ENCODE results near the gene SH3D19.

The SH3D19 gene

DNA sequence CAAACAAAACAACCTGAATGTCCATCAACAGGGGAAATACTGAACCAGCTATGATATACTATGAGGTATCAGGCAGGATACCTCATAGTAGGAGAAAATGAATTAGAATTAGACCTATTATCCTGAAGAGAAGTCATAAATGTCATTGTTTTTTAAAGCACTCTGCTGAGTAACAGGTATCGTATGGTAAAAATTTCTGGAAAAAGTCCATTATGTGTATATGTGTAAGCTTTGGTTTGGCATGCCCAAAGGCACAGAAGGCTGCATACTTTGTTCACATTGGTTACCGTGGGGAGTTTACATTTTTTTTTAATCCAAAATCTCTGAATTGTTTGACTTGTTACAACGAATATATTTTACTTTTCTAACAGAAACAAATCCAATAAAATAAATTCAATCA, 155.5 kb downstream of the SH3D19 start:
- Histone ChIP-seq H3K27ac (ENCODE audit: low read depth, low read length) (no peak overlapping the region), H3K4me1 (ENCODE audit: control insufficient read depth, insufficient read depth, low read length) (0 out of 2 replicates have a peak, but pooled peaks cover 10% of the 10 kb centered on the region), H3K9ac (ENCODE audit: low read length) (no peak overlapping the region), H3K27me3 (ENCODE audit: control insufficient read depth, insufficient read depth, low read length) (no peaks in the 10 kb centered on the region), H3K36me3 (ENCODE audit: control insufficient read depth, insufficient read depth, low read length) (peaks cover 27% of the 10 kb centered on the region), H3K4me3 (ENCODE audit: low read depth, low read length) (no peak overlapping the region), H3K9me3 (ENCODE audit: control insufficient read depth, insufficient read depth, low read depth, low read length) (0 out of 2 replicates have a peak, but pooled peaks cover 6% of the 10 kb centered on the region)

DNA sequence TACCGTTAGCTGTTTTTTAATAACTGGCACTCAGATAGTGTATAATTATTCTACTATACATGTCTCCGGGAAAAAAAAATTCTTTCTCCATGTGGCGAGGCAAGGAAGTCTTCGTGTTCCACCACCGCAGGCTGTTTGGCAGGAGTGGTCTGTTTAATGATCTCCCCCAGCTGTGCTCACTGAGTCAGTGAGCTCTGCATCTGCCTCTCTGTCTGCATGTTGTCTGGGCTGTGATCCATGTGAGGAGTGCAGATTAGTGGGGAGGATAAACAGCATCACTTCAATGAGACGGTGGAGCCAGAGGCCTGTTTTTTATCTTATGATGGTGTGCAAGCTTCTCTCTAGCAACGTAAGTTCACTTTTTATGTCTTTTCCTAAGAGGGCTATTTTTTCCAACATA, 156.2 kb downstream of the SH3D19 start:
- H3K4me1 ChIP-seq (ENCODE audit: control insufficient read depth, insufficient read depth, low read length): 0 out of 2 replicates have a peak, but pooled peaks cover 10% of the 10 kb centered on the region
- peaks cover 21% of the 10 kb centered on the region for H3K36me3 ChIP-seq (ENCODE audit: control insufficient read depth, insufficient read depth, low read length)
- no peak overlapping the region for H3K27ac ChIP-seq (ENCODE audit: low read depth, low read length)
- H3K4me3 ChIP-seq (ENCODE audit: low read depth, low read length): no peak overlapping the region
- no peak overlapping the region for H3K9ac ChIP-seq (ENCODE audit: low read length)
- no peaks in the 10 kb centered on the region for H3K27me3 ChIP-seq (ENCODE audit: control insufficient read depth, insufficient read depth, low read length)
- 0 out of 2 replicates have a peak, but pooled peaks cover 6% of the 10 kb centered on the region for H3K9me3 ChIP-seq (ENCODE audit: control insufficient read depth, insufficient read depth, low read depth, low read length)

DNA sequence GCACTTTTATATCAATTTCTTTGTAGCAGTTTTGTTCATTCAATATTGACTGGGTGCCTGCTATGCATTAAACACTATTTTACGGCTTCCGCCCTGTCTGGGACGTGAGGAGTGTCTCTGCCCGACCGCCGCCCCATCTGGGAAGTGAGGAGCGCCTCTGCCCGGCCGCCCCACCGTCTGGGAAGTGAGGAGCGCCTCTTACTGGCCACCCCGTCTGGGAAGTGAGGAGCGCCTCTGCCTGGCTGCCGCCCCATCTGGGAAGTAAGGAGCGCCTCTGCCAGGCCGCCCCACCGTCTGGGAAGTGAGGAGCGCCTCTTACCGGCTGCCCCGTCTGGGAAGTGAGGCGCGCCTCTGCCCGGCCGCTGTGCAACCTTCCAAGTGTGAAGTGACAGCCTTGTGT, 157.8 kb downstream of the SH3D19 start:
- Histone ChIP-seq H3K27me3 (ENCODE audit: control insufficient read depth, insufficient read depth, low read length) (no peaks in the 10 kb centered on the region), H3K9ac (ENCODE audit: low read length) (no peak overlapping the region), H3K4me1 (ENCODE audit: control insufficient read depth, insufficient read depth, low read length) (0 out of 2 replicates have a peak, but pooled peaks cover 10% of the 10 kb centered on the region), H3K27ac (ENCODE audit: low read depth, low read length) (no peak overlapping the region), H3K4me3 (ENCODE audit: low read depth, low read length) (no peak overlapping the region), H3K9me3 (ENCODE audit: control insufficient read depth, insufficient read depth, low read depth, low read length) (0 out of 2 replicates have a peak, but pooled peaks cover 6% of the 10 kb centered on the region), H3K36me3 (ENCODE audit: control insufficient read depth, insufficient read depth, low read length) (peaks cover 10% of the 10 kb centered on the region)

DNA sequence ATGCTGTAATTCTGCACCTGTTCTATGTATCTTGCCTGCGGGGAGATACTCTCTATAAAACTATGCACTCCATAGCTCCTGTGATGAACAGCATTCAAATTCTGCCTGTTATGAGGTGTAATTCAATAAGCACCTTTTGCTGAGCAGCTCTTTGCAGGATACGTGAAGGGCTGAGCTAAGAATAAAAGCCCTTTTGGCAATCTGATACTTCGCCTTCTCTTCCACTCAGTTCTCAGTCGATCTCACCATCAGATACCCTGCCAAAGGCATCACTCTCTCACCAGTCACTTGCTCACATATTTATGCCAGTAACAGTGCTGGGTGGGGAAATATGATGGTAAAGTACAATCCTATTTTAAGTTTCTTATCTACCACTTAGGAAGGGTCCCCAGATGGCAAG, 158.8 kb downstream of the SH3D19 start:
- Histone ChIP-seq H3K4me3 (ENCODE audit: low read depth, low read length) (no peak overlapping the region), H3K36me3 (ENCODE audit: control insufficient read depth, insufficient read depth, low read length) (peaks cover 9% of the 10 kb centered on the region), H3K9ac (ENCODE audit: low read length) (no peak overlapping the region), H3K9me3 (ENCODE audit: control insufficient read depth, insufficient read depth, low read depth, low read length) (0 out of 2 replicates have a peak, but pooled peaks cover 6% of the 10 kb centered on the region), H3K27me3 (ENCODE audit: control insufficient read depth, insufficient read depth, low read length) (no peaks in the 10 kb centered on the region), H3K27ac (ENCODE audit: low read depth, low read length) (no peak overlapping the region), H3K4me1 (ENCODE audit: control insufficient read depth, insufficient read depth, low read length) (0 out of 2 replicates have a peak, but pooled peaks cover 7% of the 10 kb centered on the region)

DNA sequence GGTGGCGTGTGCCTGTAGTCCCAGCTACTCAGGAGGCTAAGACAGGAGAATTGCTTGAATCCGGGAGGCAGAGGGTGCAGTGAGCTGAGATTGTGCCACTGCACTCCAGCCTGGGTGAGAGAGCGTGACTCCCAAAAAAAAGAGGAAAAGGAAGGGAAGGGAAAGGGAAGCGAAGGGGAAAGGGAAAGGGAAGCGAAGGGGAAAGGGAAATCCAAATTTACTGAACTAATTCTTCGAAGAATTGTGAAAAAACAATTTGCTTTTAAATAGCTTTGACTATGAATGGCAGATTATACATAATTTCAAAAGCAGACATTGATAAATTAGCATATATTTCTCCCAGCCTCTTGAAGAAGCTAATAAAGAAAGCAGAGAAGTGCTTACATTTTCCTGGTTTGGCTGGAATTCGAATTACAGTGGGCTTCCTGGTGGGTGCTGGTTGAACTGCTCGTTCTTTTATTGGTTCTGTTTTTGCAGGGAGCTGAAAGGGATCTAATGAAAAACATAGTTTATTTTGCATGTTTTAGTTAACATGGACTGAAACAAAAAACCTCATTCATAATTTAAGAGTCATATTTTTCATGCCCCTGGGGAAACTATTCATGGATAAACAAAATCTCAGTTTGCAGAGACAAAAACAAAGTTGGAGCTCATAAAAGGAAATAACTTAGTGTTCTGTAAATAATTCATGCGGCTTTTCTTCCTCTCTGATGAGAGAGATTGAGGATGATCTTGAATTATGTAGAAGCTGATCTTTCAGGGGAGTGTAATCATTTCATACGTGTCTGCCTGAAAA, 160.0 kb downstream of the SH3D19 start:
- Histone ChIP-seq H3K4me3 (ENCODE audit: low read depth, low read length) (no peak overlapping the region), H3K4me1 (ENCODE audit: control insufficient read depth, insufficient read depth, low read length) (0 out of 2 replicates have a peak, but pooled peaks cover 7% of the 10 kb centered on the region), H3K36me3 (ENCODE audit: control insufficient read depth, insufficient read depth, low read length) (peaks cover 9% of the 10 kb centered on the region), H3K9ac (ENCODE audit: low read length) (no peak overlapping the region), H3K27ac (ENCODE audit: low read depth, low read length) (no peak overlapping the region; the same call in 1 of the 2 replicates), H3K9me3 (ENCODE audit: control insufficient read depth, insufficient read depth, low read depth, low read length) (0 out of 2 replicates have a peak, but pooled peaks cover 6% of the 10 kb centered on the region), H3K27me3 (ENCODE audit: control insufficient read depth, insufficient read depth, low read length) (no peaks in the 10 kb centered on the region)

DNA sequence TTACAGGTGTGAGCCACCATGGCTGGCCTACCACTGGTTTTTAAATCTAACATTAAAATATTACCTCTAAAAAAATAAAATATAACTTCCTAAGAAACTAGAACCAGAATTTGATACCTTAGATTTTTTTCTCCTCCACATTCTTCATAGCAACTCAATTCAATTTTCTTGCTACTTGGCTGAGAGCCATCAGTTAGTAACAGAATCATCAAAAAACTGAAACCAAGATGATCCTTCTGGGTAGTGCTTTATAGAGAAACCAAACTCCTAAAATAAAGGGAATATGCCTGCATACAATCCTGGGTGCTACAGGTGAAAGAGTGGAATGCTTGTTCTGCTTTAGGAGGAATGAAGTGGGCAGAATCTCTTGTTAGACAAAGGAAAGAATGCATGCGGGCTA, 161.6 kb downstream of the SH3D19 start:
- peaks cover 9% of the 10 kb centered on the region for H3K36me3 ChIP-seq (ENCODE audit: control insufficient read depth, insufficient read depth, low read length)
- 0 out of 2 replicates have a peak, but pooled peaks cover 7% of the 10 kb centered on the region for H3K4me1 ChIP-seq (ENCODE audit: control insufficient read depth, insufficient read depth, low read length)
- no peak overlapping the region for H3K4me3 ChIP-seq (ENCODE audit: low read depth, low read length)
- H3K27ac ChIP-seq (ENCODE audit: low read depth, low read length): no peak overlapping the region
- H3K9ac ChIP-seq (ENCODE audit: low read length): no peak overlapping the region
- H3K27me3 ChIP-seq (ENCODE audit: control insufficient read depth, insufficient read depth, low read length): no peaks in the 10 kb centered on the region
- H3K9me3 ChIP-seq (ENCODE audit: control insufficient read depth, insufficient read depth, low read depth, low read length): 0 out of 2 replicates have a peak, but pooled peaks cover 6% of the 10 kb centered on the region

DNA sequence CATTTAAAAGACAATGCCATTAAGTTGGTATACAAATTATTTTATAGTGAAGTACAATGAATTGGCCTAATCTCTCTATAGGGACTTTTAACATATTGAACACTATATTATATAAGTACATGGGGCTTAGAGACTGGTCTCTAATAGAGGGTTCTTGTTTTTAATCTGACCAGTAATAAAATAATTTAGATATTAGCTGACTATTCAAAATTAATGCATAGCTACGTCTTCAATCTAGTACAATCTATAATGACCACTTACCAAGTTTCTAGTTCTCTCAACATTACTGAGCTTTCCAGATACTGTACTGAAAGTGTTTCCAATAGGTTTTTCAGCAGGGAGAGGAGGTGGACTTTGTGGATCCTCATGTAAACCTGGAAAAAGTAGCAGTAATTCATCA, 166.4 kb downstream of the SH3D19 start:
- H3K9me3 ChIP-seq (ENCODE audit: control insufficient read depth, insufficient read depth, low read depth, low read length): no peaks in the 10 kb centered on the region

DNA sequence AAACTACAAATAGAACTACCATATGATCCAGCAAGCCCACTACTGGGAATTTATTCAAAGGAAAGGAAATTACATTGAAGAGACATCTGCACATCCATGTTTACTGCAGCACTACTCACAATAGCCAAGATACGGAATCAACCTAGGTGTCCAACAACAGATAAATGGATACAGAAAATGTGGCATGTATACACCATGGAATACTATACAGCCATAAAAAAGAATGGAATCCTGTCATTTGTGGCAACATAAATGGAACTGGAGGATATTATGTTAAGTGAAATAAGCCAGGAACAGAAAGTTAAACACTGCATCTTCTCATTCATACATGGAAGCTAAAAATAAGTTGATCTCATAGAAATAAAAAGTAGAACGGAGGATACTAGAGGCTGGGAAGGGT, 167.9 kb downstream of the SH3D19 start:
- Histone ChIP-seq H3K27ac (ENCODE audit: low read depth, low read length) (no peak overlapping the region), H3K27me3 (ENCODE audit: control insufficient read depth, insufficient read depth, low read length) (no peaks in the 10 kb centered on the region), H3K9me3 (ENCODE audit: control insufficient read depth, insufficient read depth, low read depth, low read length) (no peaks in the 10 kb centered on the region), H3K9ac (ENCODE audit: low read length) (no peak overlapping the region), H3K4me1 (ENCODE audit: control insufficient read depth, insufficient read depth, low read length) (no peaks in the 10 kb centered on the region), H3K4me3 (ENCODE audit: low read depth, low read length) (no peak overlapping the region), H3K36me3 (ENCODE audit: control insufficient read depth, insufficient read depth, low read length) (peaks cover 12% of the 10 kb centered on the region; the same call in 1 of the 2 replicates)

More for the DNA sequence above, 166.4 kb downstream of the SH3D19 start:
- Histone ChIP-seq H3K27me3 (ENCODE audit: control insufficient read depth, insufficient read depth, low read length) (no peaks in the 10 kb centered on the region), H3K4me3 (ENCODE audit: low read depth, low read length) (no peak overlapping the region), H3K36me3 (ENCODE audit: control insufficient read depth, insufficient read depth, low read length) (peaks cover 18% of the 10 kb centered on the region), H3K9ac (ENCODE audit: low read length) (no peak overlapping the region), H3K27ac (ENCODE audit: low read depth, low read length) (no peak overlapping the region), H3K4me1 (ENCODE audit: control insufficient read depth, insufficient read depth, low read length) (no peaks in the 10 kb centered on the region)

DNA sequence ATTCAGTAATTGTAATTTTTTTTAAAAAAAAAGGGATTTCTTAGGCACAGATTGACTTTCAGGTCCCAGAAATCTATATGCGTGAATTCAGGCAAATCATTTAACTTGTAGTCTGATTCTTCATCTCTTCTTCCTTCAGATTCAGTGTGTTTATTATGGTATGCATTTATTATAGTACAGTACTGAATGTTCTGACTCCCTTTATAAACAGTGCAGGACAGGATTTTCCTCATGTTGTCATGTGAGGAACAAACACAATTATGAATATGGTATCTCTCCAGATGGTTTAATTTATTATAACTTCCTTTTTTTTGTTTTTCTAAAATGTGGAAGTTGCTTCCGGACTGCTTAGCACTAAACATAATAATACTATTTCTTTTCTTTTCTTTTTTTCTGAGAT, 171.8 kb downstream of the SH3D19 start:
- Histone ChIP-seq H3K27me3 (ENCODE audit: control insufficient read depth, insufficient read depth, low read length) (no peaks in the 10 kb centered on the region), H3K4me3 (ENCODE audit: low read depth, low read length) (no peak overlapping the region), H3K9ac (ENCODE audit: low read length) (no peak overlapping the region), H3K9me3 (ENCODE audit: control insufficient read depth, insufficient read depth, low read depth, low read length) (no peaks in the 10 kb centered on the region), H3K4me1 (ENCODE audit: control insufficient read depth, insufficient read depth, low read length) (no peaks in the 10 kb centered on the region), H3K36me3 (ENCODE audit: control insufficient read depth, insufficient read depth, low read length) (peaks cover 11% of the 10 kb centered on the region; the same call in 1 of the 2 replicates), H3K27ac (ENCODE audit: low read depth, low read length) (no peak overlapping the region)

DNA sequence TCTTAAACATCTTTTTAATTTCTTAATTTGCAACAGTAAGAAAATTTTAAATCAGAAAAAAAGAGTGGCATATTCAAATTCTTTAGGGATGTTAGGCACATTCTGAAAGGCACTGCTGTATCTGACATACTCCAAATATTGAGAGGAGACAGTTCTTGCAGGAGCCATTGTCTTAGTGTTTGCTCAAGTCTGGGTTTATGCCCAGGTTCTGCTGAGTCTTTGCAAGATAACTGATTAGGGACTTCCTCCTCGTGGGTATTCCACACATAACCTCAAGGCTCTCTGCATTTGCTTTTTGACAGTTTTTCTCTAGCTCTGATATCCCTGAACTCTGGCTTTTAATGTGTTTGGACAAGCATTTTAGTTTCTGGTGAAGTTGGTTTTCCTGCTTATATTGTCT, 173.4 kb downstream of the SH3D19 start:
- Histone ChIP-seq H3K27ac (ENCODE audit: low read depth, low read length) (no peak overlapping the region), H3K4me3 (ENCODE audit: low read depth, low read length) (no peak overlapping the region), H3K9me3 (ENCODE audit: control insufficient read depth, insufficient read depth, low read depth, low read length) (no peaks in the 10 kb centered on the region), H3K9ac (ENCODE audit: low read length) (no peak overlapping the region), H3K27me3 (ENCODE audit: control insufficient read depth, insufficient read depth, low read length) (no peaks in the 10 kb centered on the region), H3K4me1 (ENCODE audit: control insufficient read depth, insufficient read depth, low read length) (no peaks in the 10 kb centered on the region), H3K36me3 (ENCODE audit: control insufficient read depth, insufficient read depth, low read length) (peaks cover 19% of the 10 kb centered on the region; the same call in 1 of the 2 replicates)

DNA sequence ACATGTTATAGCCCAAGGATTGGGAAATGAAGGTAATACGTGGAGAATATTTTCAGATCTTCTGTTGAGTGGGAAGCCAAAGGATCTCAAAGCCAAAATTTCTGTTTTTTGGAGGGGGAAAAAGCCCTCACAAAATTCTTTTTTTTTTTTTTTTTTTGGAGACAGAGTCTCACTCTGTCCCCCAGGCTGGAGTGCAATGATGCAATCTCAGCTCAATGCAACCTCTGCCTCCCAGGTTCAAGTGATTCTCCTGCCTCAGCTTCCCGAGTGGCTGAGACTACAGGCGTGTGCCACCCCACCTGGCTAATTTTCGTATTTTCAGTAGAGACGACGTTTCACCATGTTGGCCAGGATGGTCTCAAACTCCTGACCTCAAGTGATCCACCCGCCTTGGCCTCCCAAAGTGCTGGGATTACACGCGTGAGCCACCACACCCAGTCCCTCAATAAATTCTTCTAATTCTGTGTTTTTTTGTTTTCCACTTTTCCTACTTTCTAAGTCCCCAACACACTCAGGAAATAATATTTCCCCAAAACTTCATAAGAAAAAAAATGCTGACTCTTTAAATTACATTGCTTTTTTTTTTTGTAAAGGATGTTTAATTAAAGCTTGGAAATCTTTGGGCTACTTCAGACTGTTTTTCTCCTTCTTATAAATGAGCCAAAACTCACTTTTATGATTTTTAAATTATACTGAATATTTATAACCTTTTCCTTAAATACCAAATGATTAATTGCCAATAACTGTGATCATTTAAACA, 174.4 kb downstream of the SH3D19 start:
- Histone ChIP-seq H3K4me1 (ENCODE audit: control insufficient read depth, insufficient read depth, low read length) (no peaks in the 10 kb centered on the region), H3K9ac (ENCODE audit: low read length) (no peak overlapping the region), H3K4me3 (ENCODE audit: low read depth, low read length) (no peak overlapping the region), H3K9me3 (ENCODE audit: control insufficient read depth, insufficient read depth, low read depth, low read length) (no peaks in the 10 kb centered on the region), H3K27me3 (ENCODE audit: control insufficient read depth, insufficient read depth, low read length) (no peaks in the 10 kb centered on the region), H3K36me3 (ENCODE audit: control insufficient read depth, insufficient read depth, low read length) (peaks cover 20% of the 10 kb centered on the region; the same call in 1 of the 2 replicates), H3K27ac (ENCODE audit: low read depth, low read length) (no peak overlapping the region)
